ENCODE data around the gene NR2F1.

NR2F1 gene

DNA sequence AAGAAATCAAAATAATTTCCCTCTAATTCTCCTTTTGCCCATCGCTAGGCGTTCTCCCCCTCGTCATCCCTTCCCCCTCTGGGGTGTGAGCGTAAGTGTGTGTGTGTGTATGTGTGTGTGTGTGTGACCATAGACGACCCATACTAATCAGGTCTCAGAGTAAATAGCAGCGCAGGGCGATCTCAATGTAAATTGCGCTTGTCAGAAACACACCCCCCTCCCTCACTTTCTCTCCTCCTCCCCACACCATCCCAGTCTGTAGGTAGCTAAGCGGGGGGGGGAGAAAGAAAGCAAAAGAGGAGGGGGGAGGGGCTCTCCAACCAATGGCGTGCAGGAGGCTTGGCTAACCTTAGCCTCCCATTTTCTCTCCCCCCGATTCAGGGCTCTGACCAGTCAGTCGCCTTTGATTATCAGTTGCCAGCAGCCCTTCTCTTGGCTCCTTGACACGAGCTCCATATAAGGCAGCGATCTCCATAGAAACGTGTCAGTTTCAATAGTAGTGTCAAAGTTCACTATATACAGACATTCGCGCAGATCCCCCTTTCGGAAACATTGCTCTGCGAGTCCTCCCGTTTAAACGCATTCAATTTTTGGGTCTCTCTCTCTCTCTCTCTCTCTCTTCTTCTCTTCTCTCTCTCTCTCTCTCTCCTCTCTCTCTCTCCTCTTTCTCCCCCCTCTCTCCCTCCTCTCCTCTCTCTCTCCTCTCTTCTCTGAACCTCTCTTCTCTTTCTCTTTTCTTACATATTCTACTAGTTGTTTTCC is at the start of gene NR2F1 (continued):
- TF ChIP-seq, protein P1, sequence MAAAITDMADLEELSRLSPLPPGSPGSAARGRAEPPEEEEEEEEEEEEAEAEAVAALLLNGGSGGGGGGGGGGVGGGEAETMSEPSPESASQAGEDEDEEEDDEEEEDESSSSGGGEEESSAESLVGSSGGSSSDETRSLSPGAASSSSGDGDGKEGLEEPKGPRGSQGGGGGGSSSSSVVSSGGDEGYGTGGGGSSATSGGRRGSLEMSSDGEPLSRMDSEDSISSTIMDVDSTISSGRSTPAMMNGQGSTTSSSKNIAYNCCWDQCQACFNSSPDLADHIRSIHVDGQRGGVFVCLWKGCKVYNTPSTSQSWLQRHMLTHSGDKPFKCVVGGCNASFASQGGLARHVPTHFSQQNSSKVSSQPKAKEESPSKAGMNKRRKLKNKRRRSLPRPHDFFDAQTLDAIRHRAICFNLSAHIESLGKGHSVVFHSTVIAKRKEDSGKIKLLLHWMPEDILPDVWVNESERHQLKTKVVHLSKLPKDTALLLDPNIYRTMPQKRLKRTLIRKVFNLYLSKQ (tag by site-specific recombination; IDR thresholded peaks at IDR 0.05; ENCODE audit: borderline replicate concordance): no peak; the same call in 1 of the 2 replicates
- peak; percentile 98 for TF ChIP-seq ZSCAN30 (tag by site-specific recombination; IDR thresholded peaks at IDR 0.05)
- TF ChIP-seq, protein P2, sequence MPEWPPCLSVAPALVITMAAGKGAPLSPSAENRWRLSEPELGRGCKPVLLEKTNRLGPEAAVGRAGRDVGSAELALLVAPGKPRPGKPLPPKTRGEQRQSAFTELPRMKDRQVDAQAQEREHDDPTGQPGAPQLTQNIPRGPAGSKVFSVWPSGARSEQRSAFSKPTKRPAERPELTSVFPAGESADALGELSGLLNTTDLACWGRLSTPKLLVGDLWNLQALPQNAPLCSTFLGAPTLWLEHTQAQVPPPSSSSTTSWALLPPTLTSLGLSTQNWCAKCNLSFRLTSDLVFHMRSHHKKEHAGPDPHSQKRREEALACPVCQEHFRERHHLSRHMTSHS (tag by site-specific recombination; IDR thresholded peaks at IDR 0.05): peak; percentile 74; the same call in 1 of the 2 replicates
- peak; percentile 73 for TF ChIP-seq ZIC2 (tag by site-specific recombination; IDR thresholded peaks at IDR 0.05)
- peak; percentile 34 for TF ChIP-seq ZNF654 (tag by site-specific recombination; IDR thresholded peaks at IDR 0.05; ENCODE audit: low read depth)
- TF ChIP-seq ZFP3 (tag by site-specific recombination; IDR thresholded peaks at IDR 0.05; ENCODE audit: low read depth): no peak
- peak; percentile 99 for TF ChIP-seq KLF10 (tag by site-specific recombination; IDR thresholded peaks at IDR 0.05)
- TF ChIP-seq ZNF350 (tag by site-specific recombination; IDR thresholded peaks at IDR 0.05): no peak
- TF ChIP-seq ZNF521 (tag by site-specific recombination; IDR thresholded peaks at IDR 0.05): no peak
- TF ChIP-seq ZNF785 (tag by site-specific recombination; IDR thresholded peaks at IDR 0.05): peak; percentile 93
- peak; percentile 86; the same call in 1 of the 2 replicates for TF ChIP-seq ZNF701 (tag by site-specific recombination; IDR thresholded peaks at IDR 0.05)
- TF ChIP-seq, protein P3, sequence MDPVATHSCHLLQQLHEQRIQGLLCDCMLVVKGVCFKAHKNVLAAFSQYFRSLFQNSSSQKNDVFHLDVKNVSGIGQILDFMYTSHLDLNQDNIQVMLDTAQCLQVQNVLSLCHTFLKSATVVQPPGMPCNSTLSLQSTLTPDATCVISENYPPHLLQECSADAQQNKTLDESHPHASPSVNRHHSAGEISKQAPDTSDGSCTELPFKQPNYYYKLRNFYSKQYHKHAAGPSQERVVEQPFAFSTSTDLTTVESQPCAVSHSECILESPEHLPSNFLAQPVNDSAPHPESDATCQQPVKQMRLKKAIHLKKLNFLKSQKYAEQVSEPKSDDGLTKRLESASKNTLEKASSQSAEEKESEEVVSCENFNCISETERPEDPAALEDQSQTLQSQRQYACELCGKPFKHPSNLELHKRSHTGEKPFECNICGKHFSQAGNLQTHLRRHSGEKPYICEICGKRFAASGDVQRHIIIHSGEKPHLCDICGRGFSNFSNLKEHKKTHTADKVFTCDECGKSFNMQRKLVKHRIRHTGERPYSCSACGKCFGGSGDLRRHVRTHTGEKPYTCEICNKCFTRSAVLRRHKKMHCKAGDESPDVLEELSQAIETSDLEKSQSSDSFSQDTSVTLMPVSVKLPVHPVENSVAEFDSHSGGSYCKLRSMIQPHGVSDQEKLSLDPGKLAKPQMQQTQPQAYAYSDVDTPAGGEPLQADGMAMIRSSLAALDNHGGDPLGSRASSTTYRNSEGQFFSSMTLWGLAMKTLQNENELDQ (tag by site-specific recombination; IDR thresholded peaks at IDR 0.05; ENCODE audit: low read depth): 0 out of 2 replicates have a peak, but pooled peaks have one; percentile 61
- peak; percentile 69; the same call in 1 of the 2 replicates for TF ChIP-seq ZNF394 (tag by site-specific recombination; IDR thresholded peaks at IDR 0.05; ENCODE audit: borderline replicate concordance)
- TF ChIP-seq ZBTB48 (tag by site-specific recombination; IDR thresholded peaks at IDR 0.05): peak; percentile 61
- 0 out of 2 replicates have a peak, but pooled peaks have one; percentile 23 for TF ChIP-seq ZNF133 (tag by site-specific recombination; IDR thresholded peaks at IDR 0.05)
- TF ChIP-seq ZNF366 (tag by site-specific recombination; conservative IDR thresholded peaks at IDR 0.05): peak; percentile 99
- TF ChIP-seq, protein P4, sequence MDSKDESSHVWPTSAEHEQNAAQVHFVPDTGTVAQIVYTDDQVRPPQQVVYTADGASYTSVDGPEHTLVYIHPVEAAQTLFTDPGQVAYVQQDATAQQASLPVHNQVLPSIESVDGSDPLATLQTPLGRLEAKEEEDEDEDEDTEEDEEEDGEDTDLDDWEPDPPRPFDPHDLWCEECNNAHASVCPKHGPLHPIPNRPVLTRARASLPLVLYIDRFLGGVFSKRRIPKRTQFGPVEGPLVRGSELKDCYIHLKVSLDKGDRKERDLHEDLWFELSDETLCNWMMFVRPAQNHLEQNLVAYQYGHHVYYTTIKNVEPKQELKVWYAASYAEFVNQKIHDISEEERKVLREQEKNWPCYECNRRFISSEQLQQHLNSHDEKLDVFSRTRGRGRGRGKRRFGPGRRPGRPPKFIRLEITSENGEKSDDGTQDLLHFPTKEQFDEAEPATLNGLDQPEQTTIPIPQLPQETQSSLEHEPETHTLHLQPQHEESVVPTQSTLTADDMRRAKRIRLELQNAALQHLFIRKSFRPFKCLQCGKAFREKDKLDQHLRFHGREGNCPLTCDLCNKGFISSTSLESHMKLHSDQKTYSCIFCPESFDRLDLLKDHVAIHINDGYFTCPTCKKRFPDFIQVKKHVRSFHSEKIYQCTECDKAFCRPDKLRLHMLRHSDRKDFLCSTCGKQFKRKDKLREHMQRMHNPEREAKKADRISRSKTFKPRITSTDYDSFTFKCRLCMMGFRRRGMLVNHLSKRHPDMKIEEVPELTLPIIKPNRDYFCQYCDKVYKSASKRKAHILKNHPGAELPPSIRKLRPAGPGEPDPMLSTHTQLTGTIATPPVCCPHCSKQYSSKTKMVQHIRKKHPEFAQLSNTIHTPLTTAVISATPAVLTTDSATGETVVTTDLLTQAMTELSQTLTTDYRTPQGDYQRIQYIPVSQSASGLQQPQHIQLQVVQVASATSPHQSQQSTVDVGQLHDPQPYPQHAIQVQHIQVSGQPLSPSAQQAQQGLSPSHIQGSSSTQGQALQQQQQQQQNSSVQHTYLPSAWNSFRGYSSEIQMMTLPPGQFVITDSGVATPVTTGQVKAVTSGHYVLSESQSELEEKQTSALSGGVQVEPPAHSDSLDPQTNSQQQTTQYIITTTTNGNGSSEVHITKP (tag by site-specific recombination; IDR thresholded peaks at IDR 0.05): peak; percentile 98
- TF ChIP-seq PRDM1 (tag by site-specific recombination; IDR thresholded peaks at IDR 0.05): peak; percentile 99
- no peak; the same call in 1 of the 2 replicates for TF ChIP-seq REPIN1 (tag by site-specific recombination; IDR thresholded peaks at IDR 0.05; ENCODE audit: low read depth)
- TF ChIP-seq, protein P5, sequence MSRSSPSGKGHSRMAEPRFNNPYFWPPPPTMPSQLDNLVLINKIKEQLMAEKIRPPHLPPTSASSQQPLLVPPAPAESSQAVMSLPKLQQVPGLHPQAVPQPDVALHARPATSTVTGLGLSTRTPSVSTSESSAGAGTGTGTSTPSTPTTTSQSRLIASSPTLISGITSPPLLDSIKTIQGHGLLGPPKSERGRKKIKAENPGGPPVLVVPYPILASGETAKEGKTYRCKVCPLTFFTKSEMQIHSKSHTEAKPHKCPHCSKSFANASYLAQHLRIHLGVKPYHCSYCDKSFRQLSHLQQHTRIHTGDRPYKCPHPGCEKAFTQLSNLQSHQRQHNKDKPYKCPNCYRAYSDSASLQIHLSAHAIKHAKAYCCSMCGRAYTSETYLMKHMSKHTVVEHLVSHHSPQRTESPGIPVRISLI (tag by site-specific recombination; IDR thresholded peaks at IDR 0.05): no peak
- TF ChIP-seq, protein P6, sequence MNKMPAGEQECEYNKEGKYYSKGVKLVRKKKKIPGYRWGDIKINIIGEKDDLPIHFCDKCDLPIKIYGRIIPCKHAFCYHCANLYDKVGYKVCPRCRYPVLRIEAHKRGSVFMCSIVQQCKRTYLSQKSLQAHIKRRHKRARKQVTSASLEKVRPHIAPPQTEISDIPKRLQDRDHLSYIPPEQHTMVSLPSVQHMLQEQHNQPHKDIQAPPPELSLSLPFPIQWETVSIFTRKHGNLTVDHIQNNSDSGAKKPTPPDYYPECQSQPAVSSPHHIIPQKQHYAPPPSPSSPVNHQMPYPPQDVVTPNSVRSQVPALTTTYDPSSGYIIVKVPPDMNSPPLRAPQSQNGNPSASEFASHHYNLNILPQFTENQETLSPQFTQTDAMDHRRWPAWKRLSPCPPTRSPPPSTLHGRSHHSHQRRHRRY (tag by site-specific recombination; IDR thresholded peaks at IDR 0.05): 0 out of 2 replicates have a peak, but pooled peaks have one; percentile 72
- TF ChIP-seq ZNF660 (tag by site-specific recombination; IDR thresholded peaks at IDR 0.05): peak; percentile 92
- TF ChIP-seq ZBTB8A (tag by site-specific recombination; IDR thresholded peaks at IDR 0.05): peak; percentile 97
- TF ChIP-seq GLI2 (tag by site-specific recombination; IDR thresholded peaks at IDR 0.05; ENCODE audit: borderline replicate concordance, low read depth): no peak; the same call in 1 of the 2 replicates
- TF ChIP-seq ZNF623 (tag by site-specific recombination; IDR thresholded peaks at IDR 0.05): peak; percentile 50
- TF ChIP-seq ZBTB17 (tag by site-specific recombination; IDR thresholded peaks at IDR 0.05): peak; percentile 86
- 0 out of 2 replicates have a peak, but pooled peaks have one; percentile 49 for TF ChIP-seq ZFP41 (tag by site-specific recombination; IDR thresholded peaks at IDR 0.05; ENCODE audit: borderline replicate concordance)
- no peak for TF ChIP-seq ZNF747 (tag by site-specific recombination; IDR thresholded peaks at IDR 0.05)
